Keratinocyte (primary cell): ENCODE results near the gene WASHC2C.
"Not testable (repeated sequence)": the region's sequence is repeated elsewhere in the genome, so short reads cannot be mapped to it uniquely, and the experiment has no call there.

Source experiments
- EZH2 ChIP-seq: IDR thresholded peaks from one replicate; pipeline ENCODE4 v1.6.1; 2012; ENCODE audit warnings: inconsistent platforms, mild to moderate bottlenecking, low read length, moderate library complexity
- TF ChIP-seq, protein P1 (sequence below), 3 experiments: IDR thresholded peaks in 1 of 3; conservative IDR thresholded peaks in 1 of 3; optimal IDR thresholded peaks in 1 of 3; 2 replicates in 2 of 3; 3 replicates in 1 of 3; pipeline versions ENCODE3 to v1.5.1; 2011; ENCODE audit warnings: low read length in 3 of 3, mild to moderate bottlenecking in 3 of 3, moderate library complexity in 2 of 3, control low read depth in 1 of 3, inconsistent platforms in 1 of 3; ENCODE audit not compliant: insufficient read depth in 2 of 3; ENCODE audit errors: extremely low read depth in 1 of 3

DNA sequence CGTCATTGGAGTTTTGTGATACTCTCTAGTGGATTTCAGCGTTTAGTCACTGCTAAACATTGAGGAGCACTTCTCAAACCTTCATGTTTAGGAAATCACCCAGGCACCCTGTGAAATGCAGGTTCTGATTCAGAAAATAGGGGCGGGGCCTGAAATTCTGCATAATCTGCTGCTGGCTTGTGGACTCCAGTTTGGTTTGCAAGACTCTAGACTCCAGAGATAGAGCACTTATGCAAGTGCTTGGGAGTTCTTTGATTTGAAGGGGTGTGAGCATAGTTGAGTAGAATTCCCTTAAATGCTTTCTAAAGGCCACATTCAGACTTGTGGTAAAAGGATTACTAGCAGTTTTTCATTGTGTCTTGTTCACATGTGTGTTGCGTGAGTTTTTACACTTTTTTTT is 41.3 kb downstream of the WASHC2C start:
- TF ChIP-seq, protein P1, sequence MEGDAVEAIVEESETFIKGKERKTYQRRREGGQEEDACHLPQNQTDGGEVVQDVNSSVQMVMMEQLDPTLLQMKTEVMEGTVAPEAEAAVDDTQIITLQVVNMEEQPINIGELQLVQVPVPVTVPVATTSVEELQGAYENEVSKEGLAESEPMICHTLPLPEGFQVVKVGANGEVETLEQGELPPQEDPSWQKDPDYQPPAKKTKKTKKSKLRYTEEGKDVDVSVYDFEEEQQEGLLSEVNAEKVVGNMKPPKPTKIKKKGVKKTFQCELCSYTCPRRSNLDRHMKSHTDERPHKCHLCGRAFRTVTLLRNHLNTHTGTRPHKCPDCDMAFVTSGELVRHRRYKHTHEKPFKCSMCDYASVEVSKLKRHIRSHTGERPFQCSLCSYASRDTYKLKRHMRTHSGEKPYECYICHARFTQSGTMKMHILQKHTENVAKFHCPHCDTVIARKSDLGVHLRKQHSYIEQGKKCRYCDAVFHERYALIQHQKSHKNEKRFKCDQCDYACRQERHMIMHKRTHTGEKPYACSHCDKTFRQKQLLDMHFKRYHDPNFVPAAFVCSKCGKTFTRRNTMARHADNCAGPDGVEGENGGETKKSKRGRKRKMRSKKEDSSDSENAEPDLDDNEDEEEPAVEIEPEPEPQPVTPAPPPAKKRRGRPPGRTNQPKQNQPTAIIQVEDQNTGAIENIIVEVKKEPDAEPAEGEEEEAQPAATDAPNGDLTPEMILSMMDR (optimal IDR thresholded peaks at IDR 0.05 in 1 of 3, IDR thresholded peaks at IDR 0.05 in 1 of 3, conservative IDR thresholded peaks at IDR 0.05 in 1 of 3; ENCODE audit: extremely low read depth in 1 of 3, insufficient read depth in 2 of 3, low read length in 3 of 3), result not testable (repeated sequence)
- not testable (repeated sequence) for TF ChIP-seq EZH2
